HepG2 (cell line): ENCODE results near the gene PIP5K1A. TPM values are rescaled to one million over a fixed set of nuclear protein-coding genes. Genes with fewer than 3 reads are reported as not detected.
A peak's percentile ranks its signal among the peaks of the same experiment; 100 is the strongest.

ENCODE experiments used
- ELF3 ChIP-seq: IDR thresholded peaks from 2 replicates; pipeline ENCODE4 v1.6.1; 2016; ENCODE audit warnings: missing genetic modification reagents, missing compliant biosample characterization
- GPN1 ChIP-seq: sonication (generic); formaldehyde crosslinking; IDR thresholded peaks from 2 replicates; pipeline ENCODE4 v1.5.1; 2020; ENCODE audit warnings: missing genetic modification reagents, borderline replicate concordance
- HNF1A ChIP-seq, 2 experiments: sonication (generic) in 1 of 2; formaldehyde crosslinking in 1 of 2; IDR thresholded peaks; 2 replicates each; pipeline versions ENCODE4 v1.4.0 to v1.6.1; 2016 to 2020; ENCODE audit warnings: borderline replicate concordance in 1 of 2, low read depth in 1 of 2, mild to moderate bottlenecking in 1 of 2, missing genetic modification reagents in 1 of 2
- PBX2 ChIP-seq: IDR thresholded peaks from 2 replicates; pipeline ENCODE4 v1.6.1; 2016; ENCODE audit warnings: control low read depth
- SMARCC2 ChIP-seq: fragments of 450-650 bp; IDR thresholded peaks from 2 replicates; pipeline ENCODE4 v1.6.1; 2017; ENCODE audit warnings: antibody characterized with exemption, mild to moderate bottlenecking
- TARDBP ChIP-seq: sonication (generic); formaldehyde crosslinking; IDR thresholded peaks from 2 replicates; pipeline ENCODE4 v1.8.0; 2022; ENCODE audit warnings: mild to moderate bottlenecking, missing genetic modification reagents
- ZHX2 ChIP-seq, 2 experiments: sonication (generic) in 1 of 2; formaldehyde crosslinking in 1 of 2; IDR thresholded peaks; 2 replicates each; pipeline versions ENCODE4 v1.6.1 to v1.9.0; 2014 to 2022; ENCODE audit warnings: antibody characterized with exemption in 1 of 2, borderline replicate concordance in 1 of 2, inconsistent platforms in 1 of 2, low read depth in 1 of 2, missing genetic modification reagents in 1 of 2
- ZNF768 ChIP-seq: sonication (generic); formaldehyde crosslinking; IDR thresholded peaks from 2 replicates; pipeline ENCODE4 v1.4.0; 2020; ENCODE audit warnings: missing genetic modification reagents
- ZNF891 ChIP-seq: sonication (generic); formaldehyde crosslinking; IDR thresholded peaks from 2 replicates; pipeline ENCODE4 v1.5.0; 2020; ENCODE audit warnings: mild to moderate bottlenecking, missing genetic modification reagents
- ZSCAN31 ChIP-seq: sonication (generic); formaldehyde crosslinking; IDR thresholded peaks from 2 replicates; pipeline ENCODE4 v1.5.0; 2020; ENCODE audit warnings: low read depth, mild to moderate bottlenecking, missing genetic modification reagents
- polyA plus RNA-seq, 8 experiments: library from polyadenylated mRNA; depleted of rRNA in 3 of 8; stranded (reverse) in 7 of 8; unstranded in 1 of 8; fragments of >200 nt; fragmentation: Illumina TruSeq in 4 of 8; extraction: Trizol in 4 of 8; gene quantifications; 2 replicates each; pipeline versions ENCODE4 v1.2.1 to v1.2.3, GENCODE V29; 2011 to 2016; ENCODE audit warnings: low read depth in 4 of 8, missing spikeins in 1 of 8, mixed read lengths in 1 of 8; ENCODE audit not compliant: insufficient read depth in 1 of 8
- total RNA-seq, 5 experiments: library from RNA; depleted of rRNA; stranded (reverse); fragments of >200 nt; fragmentation: Illumina TruSeq; extraction: Trizol; gene quantifications; 2 replicates each; pipeline ENCODE4 v1.2.3, GENCODE V29; 2016; ENCODE audit warnings: low read depth in 1 of 5
- TF ChIP-seq, protein P1 (sequence below): sonication (generic); formaldehyde crosslinking; conservative IDR thresholded peaks from 2 replicates; pipeline ENCODE4 v1.8.1; 2023; ENCODE audit warnings: missing genetic modification reagents
- TF ChIP-seq, protein P2 (sequence below): IDR thresholded peaks from 2 replicates; pipeline ENCODE4 v1.6.1; 2018; ENCODE audit warnings: missing genetic modification reagents, mild to moderate bottlenecking, missing compliant biosample characterization

The PIP5K1A gene
- total and polyA plus RNA-seq, 2 of the 13 experiments (the other 11 are each of a cell fraction or from before 2014, with no cell fraction given), result 45.3 to 65.1 TPM

GRCh38 chr1:151196292-151196800 is 2.0 kb upstream of the PIP5K1A start (continued):
- TF ChIP-seq, protein P1, sequence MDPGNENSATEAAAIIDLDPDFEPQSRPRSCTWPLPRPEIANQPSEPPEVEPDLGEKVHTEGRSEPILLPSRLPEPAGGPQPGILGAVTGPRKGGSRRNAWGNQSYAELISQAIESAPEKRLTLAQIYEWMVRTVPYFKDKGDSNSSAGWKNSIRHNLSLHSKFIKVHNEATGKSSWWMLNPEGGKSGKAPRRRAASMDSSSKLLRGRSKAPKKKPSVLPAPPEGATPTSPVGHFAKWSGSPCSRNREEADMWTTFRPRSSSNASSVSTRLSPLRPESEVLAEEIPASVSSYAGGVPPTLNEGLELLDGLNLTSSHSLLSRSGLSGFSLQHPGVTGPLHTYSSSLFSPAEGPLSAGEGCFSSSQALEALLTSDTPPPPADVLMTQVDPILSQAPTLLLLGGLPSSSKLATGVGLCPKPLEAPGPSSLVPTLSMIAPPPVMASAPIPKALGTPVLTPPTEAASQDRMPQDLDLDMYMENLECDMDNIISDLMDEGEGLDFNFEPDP (CRISPR knock-in tag), result no peak
- TF ChIP-seq, protein P2, sequence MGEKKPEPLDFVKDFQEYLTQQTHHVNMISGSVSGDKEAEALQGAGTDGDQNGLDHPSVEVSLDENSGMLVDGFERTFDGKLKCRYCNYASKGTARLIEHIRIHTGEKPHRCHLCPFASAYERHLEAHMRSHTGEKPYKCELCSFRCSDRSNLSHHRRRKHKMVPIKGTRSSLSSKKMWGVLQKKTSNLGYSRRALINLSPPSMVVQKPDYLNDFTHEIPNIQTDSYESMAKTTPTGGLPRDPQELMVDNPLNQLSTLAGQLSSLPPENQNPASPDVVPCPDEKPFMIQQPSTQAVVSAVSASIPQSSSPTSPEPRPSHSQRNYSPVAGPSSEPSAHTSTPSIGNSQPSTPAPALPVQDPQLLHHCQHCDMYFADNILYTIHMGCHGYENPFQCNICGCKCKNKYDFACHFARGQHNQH (CRISPR knock-in tag), result no peak
- no peak for TF ChIP-seq GPN1 (CRISPR knock-in tag)
- TF ChIP-seq ZNF768 (CRISPR knock-in tag), result no peak
- peak; percentile 33; the same call in 1 of the 2 replicates for TF ChIP-seq ELF3 (CRISPR knock-in tag)
- TF ChIP-seq ZSCAN31 (CRISPR knock-in tag), result 0 out of 2 replicates have a peak, but pooled peaks have one; percentile 54
- TF ChIP-seq TARDBP (CRISPR knock-in tag), result no peak
- TF ChIP-seq PBX2, result no peak
- TF ChIP-seq ZHX2 (IDR thresholded peaks at IDR 0.05; ENCODE audit: low read depth), result no peak
- no peak; the same call in 1 of the 2 replicates for TF ChIP-seq ZHX2 (CRISPR knock-in tag; IDR thresholded peaks at IDR 0.05; ENCODE audit: borderline replicate concordance)
- TF ChIP-seq HNF1A (IDR thresholded peaks at IDR 0.05; ENCODE audit: low read depth), result no peak
- TF ChIP-seq HNF1A (CRISPR knock-in tag; IDR thresholded peaks at IDR 0.05; ENCODE audit: borderline replicate concordance), result no peak; the same call in 1 of the 2 replicates
- TF ChIP-seq ZNF891, result no peak
- no peak for TF ChIP-seq SMARCC2
